Brain microvascular endothelial cell (primary cell): ENCODE results near the gene FAM78B.

ENCODE experiments used
- DNase-seq: peaks from one replicate; pipeline ENCODE4 v3.0.0-alpha.2; 2020
- H3K27ac ChIP-seq: fragments of 250-450 bp; sonication (Bioruptor Pico); 2 replicates; pipeline ENCODE4 v1.5.1; 2020; ENCODE audit warnings: mild to moderate bottlenecking, moderate library complexity
- H3K27me3 ChIP-seq: fragments of 250-450 bp; sonication (Bioruptor Pico); replicated peaks from 2 replicates; pipeline ENCODE4 v1.5.1; 2020; ENCODE audit warnings: mild to moderate bottlenecking
- H3K36me3 ChIP-seq: fragments of 250-450 bp; sonication (Bioruptor Pico); replicated peaks from 2 replicates; pipeline ENCODE4 v1.5.1; 2020; ENCODE audit warnings: mild to moderate bottlenecking
- H3K4me3 ChIP-seq: 2 replicates; pipeline ENCODE4 v1.5.1; 2011; ENCODE audit warnings: low read depth, mild to moderate bottlenecking, control low read depth, low read length, moderate library complexity
- CTCF ChIP-seq: IDR thresholded peaks from 2 replicates; pipeline ENCODE4 v1.5.1; 2011; ENCODE audit warnings: low read depth, mild to moderate bottlenecking, moderate library complexity, low read length, control low read depth, inconsistent platforms; ENCODE audit errors: missing control alignments
- in situ Hi-C: cut with HindIII; loops from 2 replicates; pipeline ENCODE4 v1.10.0; 2017; ENCODE audit warnings: low sequenced_read_pairs, low pct_ligation_motif_present

The FAM78B gene, protein sequence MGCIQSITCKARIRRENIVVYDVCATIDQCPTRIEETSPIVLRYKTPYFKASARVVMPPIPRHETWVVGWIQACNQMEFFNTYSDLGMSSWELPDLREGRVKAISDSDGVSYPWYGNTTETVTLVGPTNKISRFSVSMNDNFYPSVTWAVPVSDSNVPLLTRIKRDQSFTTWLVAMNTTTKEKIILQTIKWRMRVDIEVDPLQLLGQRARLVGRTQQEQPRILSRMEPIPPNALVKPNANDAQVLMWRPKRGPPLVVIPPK

DNA sequence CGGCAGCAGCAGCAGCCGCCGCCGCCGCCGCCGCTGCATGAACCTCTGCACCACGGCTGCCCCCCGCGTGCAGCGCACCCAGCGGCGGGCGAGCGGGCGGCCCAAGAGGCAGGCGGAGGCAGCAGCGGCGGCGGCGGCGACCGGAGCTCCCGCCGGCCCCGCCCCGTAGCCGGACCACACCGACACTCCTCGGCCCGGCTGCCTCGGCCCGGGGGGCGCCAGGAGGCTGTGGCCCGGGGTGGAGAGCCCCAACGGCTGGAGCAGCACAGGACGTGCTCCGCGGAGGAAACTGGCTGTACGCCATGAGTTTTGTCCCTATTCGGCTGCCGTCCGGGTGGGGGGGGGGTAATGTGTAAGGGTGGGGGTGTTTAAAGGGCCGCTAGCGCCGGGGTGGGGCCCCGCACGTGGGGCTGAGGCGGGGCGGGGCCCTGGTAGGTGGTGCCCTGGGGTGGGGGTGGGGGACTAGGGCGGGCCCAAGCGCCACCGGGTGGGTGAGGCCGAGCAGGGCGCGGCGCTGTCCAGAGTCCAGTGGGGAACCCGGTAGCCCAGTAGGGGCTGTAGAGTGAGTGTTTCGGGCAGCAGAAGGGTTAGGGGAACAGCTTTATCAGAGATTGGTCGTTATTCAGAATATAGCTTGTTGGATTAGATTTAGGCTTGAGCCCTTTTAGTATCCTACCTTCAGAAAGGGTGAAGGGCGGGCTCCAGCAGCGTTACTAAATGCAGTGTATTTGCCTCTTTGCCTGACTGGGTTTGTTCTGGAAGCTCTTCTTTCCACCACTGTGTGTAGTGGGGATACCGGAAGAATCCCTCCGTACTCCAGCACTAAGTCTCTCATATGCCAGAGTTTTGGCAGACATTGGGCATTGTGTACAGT, at the start of gene FAM78B:
Gene FAM78B (minus strand): TSS at position 304 of the 874 bp plus-strand sequence. CDS start 753 bp downstream, outside the sequence.
- TF ChIP-seq CTCF, result peak; percentile 18
- peaks cover 31% of the 10 kb centered on the region for H3K27me3 ChIP-seq
- DNase-seq, result no peak
- no peaks in the 10 kb centered on the region for H3K36me3 ChIP-seq
- no peak within 1 kb of the TSS for H3K27ac ChIP-seq
- in situ Hi-C loops, result no loop called here
- H3K4me3 ChIP-seq, result peak within 1 kb of the TSS; percentile 57

DNA sequence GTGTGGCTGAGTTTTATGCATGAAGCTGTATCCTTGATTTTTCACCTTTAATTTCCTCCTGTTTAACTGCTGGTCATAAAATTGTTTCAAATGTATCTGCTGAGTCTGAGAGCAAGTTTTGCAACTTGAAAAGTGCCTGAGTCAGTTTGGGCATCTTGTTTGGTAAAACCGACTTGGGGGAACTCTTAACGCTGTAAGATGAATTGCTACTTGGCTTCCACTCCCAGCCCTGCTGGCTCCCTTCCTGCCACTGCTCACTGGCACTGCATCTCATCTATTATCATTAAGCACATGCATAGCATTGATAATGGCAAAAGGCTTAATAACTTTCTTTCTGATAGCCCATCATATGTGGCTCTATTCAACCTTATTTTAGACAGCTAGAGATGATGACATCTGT, 35.7 kb upstream of the FAM78B start:
- no peak for TF ChIP-seq CTCF
- in situ Hi-C loops, result no loop called here
- DNase-seq, result no peak

GRCh38 chr1:166200743-166201142, 33.9 kb upstream of the FAM78B start:
- Histone ChIP-seq H3K4me3 (no peak overlapping the region), H3K27me3 (no peaks in the 10 kb centered on the region), H3K27ac (no peak overlapping the region), H3K36me3 (no peaks in the 10 kb centered on the region)
- in situ Hi-C loops, result no loop called here
- TF ChIP-seq CTCF, result no peak
- DNase-seq, result no peak

More for the DNA sequence above, 35.7 kb upstream of the FAM78B start:
- Histone ChIP-seq H3K27ac (no peak overlapping the region), H3K36me3 (no peaks in the 10 kb centered on the region), H3K27me3 (no peaks in the 10 kb centered on the region), H3K4me3 (no peak overlapping the region)

DNA sequence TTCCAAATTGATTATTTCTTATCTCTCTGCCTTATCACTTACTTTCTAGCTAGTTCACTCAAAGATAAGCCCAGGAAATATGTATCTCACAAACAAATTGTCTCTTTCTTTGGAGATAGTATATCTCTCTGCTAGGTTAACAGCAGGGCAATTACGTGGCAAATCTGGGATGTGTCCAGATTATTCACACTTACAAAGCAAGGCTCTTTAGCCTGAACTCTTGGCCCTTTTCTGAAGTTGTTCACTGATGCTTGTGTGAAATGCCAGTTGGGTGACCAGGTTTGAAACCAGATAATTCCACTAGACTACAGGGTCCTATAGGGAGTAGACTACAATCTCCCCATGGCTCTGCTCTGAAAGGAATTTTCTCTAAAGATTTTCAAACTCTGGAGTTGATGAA, 30.8 kb upstream of the FAM78B start:
- H3K4me3 ChIP-seq, result no peak overlapping the region
- no peak for DNase-seq
- no peaks in the 10 kb centered on the region for H3K36me3 ChIP-seq
- in situ Hi-C loops, result no loop called here
- no peak for TF ChIP-seq CTCF
- no peaks in the 10 kb centered on the region for H3K27me3 ChIP-seq
- H3K27ac ChIP-seq, result no peak overlapping the region

- Histone ChIP-seq H3K36me3 (no peaks in the 10 kb centered on the region), H3K27me3 (no peaks in the 10 kb centered on the region), H3K4me3 (no peak overlapping the region), H3K27ac (no peak overlapping the region)
- no peak for DNase-seq
- in situ Hi-C loops, result no loop called here
- no peak for TF ChIP-seq CTCF
Observed at GRCh38 chr1:166197141-166197540, 30.3 kb upstream of the FAM78B start.
